K562 (cell line): Measurements from ENCODE around the gene S100A8. TPM values are rescaled to one million over a fixed set of nuclear protein-coding genes. Genes with fewer than 3 reads are reported as not detected.
A peak's percentile ranks its signal among the peaks of the same experiment; 100 is the strongest.

ENCODE experiments used
- BACH1 ChIP-seq: fragments of 200-800 bp; sonication (Bioruptor generic); IDR thresholded peaks from 2 replicates; pipeline ENCODE4 v1.6.1; 2016; ENCODE audit warnings: missing genetic modification characterization, missing compliant biosample characterization
- CBFA2T2 ChIP-seq: fragments of 450-650 bp; conservative IDR thresholded peaks from 2 replicates; pipeline ENCODE4 v1.6.1; 2017; ENCODE audit warnings: mild to moderate bottlenecking
- CC2D1A ChIP-seq: fragments of 450-650 bp; IDR thresholded peaks from 2 replicates; pipeline ENCODE4 v1.6.1; 2017; ENCODE audit warnings: mild to moderate bottlenecking
- COPS2 ChIP-seq: fragments of 450-650 bp; conservative IDR thresholded peaks from 2 replicates; pipeline ENCODE4 v1.6.1; 2016; ENCODE audit warnings: mild to moderate bottlenecking, moderate library complexity
- EZH2 ChIP-seq: IDR thresholded peaks from 2 replicates; pipeline ENCODE4 v1.6.1; 2012; ENCODE audit warnings: low read depth, mild to moderate bottlenecking, inconsistent platforms, low read length, borderline replicate concordance
- FOXP4 ChIP-seq: sonication (generic); formaldehyde crosslinking; IDR thresholded peaks from 2 replicates; pipeline ENCODE4 v1.8.0; 2022; ENCODE audit warnings: mild to moderate bottlenecking, missing genetic modification reagents, borderline replicate concordance
- GABPB2 ChIP-seq: fragments of 250-450 bp; sonication (Bioruptor Pico); conservative IDR thresholded peaks from 2 replicates; pipeline ENCODE4 v1.5.1; 2021; ENCODE audit warnings: mild to moderate bottlenecking
- HDAC1 ChIP-seq, 2 experiments: fragments of 450-650 bp; IDR thresholded peaks; 2 replicates each; pipeline ENCODE4 v1.6.1; 2016 to 2017; ENCODE audit warnings: inconsistent platforms in 1 of 2, mild to moderate bottlenecking in 1 of 2, moderate library complexity in 1 of 2
- HDAC8 ChIP-seq: fragments of 450-650 bp; IDR thresholded peaks from 2 replicates; pipeline ENCODE4 v1.6.1; 2016; ENCODE audit warnings: mild to moderate bottlenecking, missing genetic modification characterization, moderate library complexity, missing compliant biosample characterization
- JUN ChIP-seq, 2 experiments: sonication (generic) in 1 of 2; formaldehyde crosslinking in 1 of 2; IDR thresholded peaks; 2 replicates each; pipeline versions ENCODE4 v1.6.1 to v1.8.0; 2012 to 2022; ENCODE audit warnings: borderline replicate concordance in 2 of 2, mild to moderate bottlenecking in 2 of 2, improper control_type of control experiment in 1 of 2, low read depth in 1 of 2, low read length in 1 of 2, missing genetic modification reagents in 1 of 2
- KLF1 ChIP-seq: fragments of 450-650 bp; IDR thresholded peaks from 2 replicates; pipeline ENCODE4 v1.6.1; 2016; ENCODE audit warnings: missing genetic modification characterization, missing compliant biosample characterization
- MAFF ChIP-seq: IDR thresholded peaks from 2 replicates; pipeline ENCODE4 v1.6.1; 2012; ENCODE audit warnings: low read length, improper control_type of control experiment
- MCM7 ChIP-seq, 2 experiments: fragments of 450-650 bp; IDR thresholded peaks; 2 replicates each; pipeline ENCODE4 v1.6.1; 2016 to 2018
- MYBL2 ChIP-seq, 2 experiments: fragments of 450-650 bp in 1 of 2; sonication (generic) in 1 of 2; formaldehyde crosslinking in 1 of 2; IDR thresholded peaks; 2 replicates each; pipeline versions ENCODE4 v1.6.1 to v1.8.1; 2017 to 2022; ENCODE audit warnings: borderline replicate concordance in 1 of 2, inconsistent platforms in 1 of 2, low read depth in 1 of 2, mild to moderate bottlenecking in 1 of 2, missing genetic modification reagents in 1 of 2, moderate library complexity in 1 of 2
- MYNN ChIP-seq, 2 experiments: sonication (generic); formaldehyde crosslinking in 1 of 2; IDR thresholded peaks; 2 replicates each; pipeline versions ENCODE4 v1.5.0 to v1.6.1; 2016 to 2020; ENCODE audit warnings: antibody characterized with exemption in 1 of 2, missing genetic modification reagents in 1 of 2
- NFXL1 ChIP-seq: fragments of 450-650 bp; formaldehyde crosslinking; IDR thresholded peaks from 2 replicates; pipeline ENCODE4 v1.4.0; 2021; ENCODE audit warnings: mild to moderate bottlenecking
- PYGO2 ChIP-seq: fragments of 450-650 bp; IDR thresholded peaks from 2 replicates; pipeline ENCODE4 v1.6.1; 2016; ENCODE audit warnings: mild to moderate bottlenecking, missing genetic modification characterization, moderate library complexity, missing compliant biosample characterization
- SMAD4 ChIP-seq: fragments of 250-450 bp; sonication (Bioruptor Pico); conservative IDR thresholded peaks from 2 replicates; pipeline ENCODE4 v1.8.0; 2021; ENCODE audit warnings: inconsistent platforms, mild to moderate bottlenecking, moderate library complexity
- STAG1 ChIP-seq: sonication (generic); formaldehyde crosslinking; IDR thresholded peaks from 2 replicates; pipeline ENCODE4 v1.5.0; 2020; ENCODE audit warnings: missing genetic modification reagents, borderline replicate concordance
- STAT5A ChIP-seq: IDR thresholded peaks from 2 replicates; pipeline ENCODE4 v1.6.1; 2012; ENCODE audit warnings: low read length, inconsistent platforms, borderline replicate concordance
- STAT6 ChIP-seq: sonication (generic); formaldehyde crosslinking; IDR thresholded peaks from 2 replicates; pipeline ENCODE4 v1.8.1; 2023; ENCODE audit warnings: mild to moderate bottlenecking, missing genetic modification reagents
- YBX1 ChIP-seq: fragments of 450-650 bp; IDR thresholded peaks from 2 replicates; pipeline ENCODE4 v1.7.1; 2016; ENCODE audit warnings: mild to moderate bottlenecking
- ZBED1 ChIP-seq: IDR thresholded peaks from 2 replicates; pipeline ENCODE4 v1.6.1; 2014
- ZNF41 ChIP-seq: fragments of 250-450 bp; sonication (Bioruptor Pico); conservative IDR thresholded peaks from 2 replicates; pipeline ENCODE4 v1.4.0; 2020; ENCODE audit warnings: mild to moderate bottlenecking
- ZNF780A ChIP-seq: fragments of 250-450 bp; sonication (Bioruptor Pico); IDR thresholded peaks from 2 replicates; pipeline ENCODE4 v1.5.0; 2021; ENCODE audit warnings: mild to moderate bottlenecking
- polyA plus RNA-seq, 8 experiments: library from polyadenylated mRNA; depleted of rRNA in 4 of 8; stranded (reverse) in 5 of 8; unstranded in 3 of 8; fragments of >200 nt; fragmentation: Nextera tagmentation in 2 of 8; fragmentation: Illumina TruSeq in 1 of 8; extraction: Ambion mirVana in 2 of 8; extraction: Trizol in 1 of 8; gene quantifications; 2 replicates each; pipeline versions ENCODE4 v1.2.1 to v1.2.3, GENCODE V29; 2011 to 2014; ENCODE audit warnings: inconsistent platforms in 1 of 8, missing spikeins in 1 of 8
- total RNA-seq, 7 experiments: library from RNA; depleted of rRNA in 6 of 7; stranded (reverse); fragments of >200 nt in 6 of 7; fragmentation: Illumina TruSeq in 2 of 7; extraction: Trizol in 2 of 7; gene quantifications; 2 replicates each; pipeline versions ENCODE4 v1.2.1 to v1.2.3, GENCODE V29; 2011 to 2021; ENCODE audit warnings: low replicate concordance in 1 of 7

The S100A8 gene
- total and polyA plus RNA-seq, 9 of the 15 experiments (the other 6 are each of a cell fraction or from before 2014, with no cell fraction given) = 0.15 to 0.60 TPM; not detected in 7

- TF ChIP-seq MAFF (peak; percentile 68), YBX1 (no peak), MYBL2 (IDR thresholded peaks at IDR 0.05; ENCODE audit: low read depth) (no peak), MYBL2 (CRISPR knock-in tag; IDR thresholded peaks at IDR 0.05; ENCODE audit: borderline replicate concordance) (no peak), ZNF41 (CRISPR knock-in tag) (0 out of 2 replicates have a peak, but pooled peaks have one; percentile 34), HDAC1 (IDR thresholded peaks at IDR 0.05) (peak; percentile 90 to 99; a peak in 2 of 4 replicates), MCM7 (IDR thresholded peaks at IDR 0.05) (0 out of 4 replicates have a peak, but pooled peaks of 1 of the 2 experiments have one; percentile 54), COPS2 (no peak), FOXP4 (CRISPR knock-in tag) (no peak), NFXL1 (CRISPR knock-in tag) (no peak), ZNF780A (CRISPR knock-in tag) (no peak), HDAC8 (no peak; the same call in 1 of the 2 replicates), STAT6 (no peak), STAT5A (peak; percentile 97), BACH1 (tag) (peak; percentile 92), CBFA2T2 (peak; percentile 100), KLF1 (tag) (no peak), PYGO2 (tag) (peak; percentile 96), CC2D1A (peak; percentile 99), ZBED1 (peak; percentile 95), GABPB2 (CRISPR knock-in tag) (no peak), MYNN (IDR thresholded peaks at IDR 0.05) (peak; percentile 77; the same call in 1 of the 2 replicates), MYNN (CRISPR knock-in tag; IDR thresholded peaks at IDR 0.05) (no peak), JUN (IDR thresholded peaks at IDR 0.05; ENCODE audit: borderline replicate concordance, low read depth, low read length) (peak; percentile 54; the same call in 1 of the 2 replicates), JUN (CRISPR knock-in tag; IDR thresholded peaks at IDR 0.05; ENCODE audit: borderline replicate concordance) (no peak), STAG1 (CRISPR knock-in tag) (no peak), EZH2 (no peak), SMAD4 (peak; percentile 100)
Measured at GRCh38 chr1:153343811-153344717, 46.8 kb downstream of the S100A8 start (continued).
